ENCODE results near the gene PCSK6.
A peak's percentile ranks its signal among the peaks of the same experiment; 100 is the strongest.

Gene PCSK6

GRCh38 chr15:101407966-101408775 is 81.3 kb downstream of the PCSK6 start:
- TF ChIP-seq EZH2 (IDR thresholded peaks at IDR 0.05; ENCODE audit: borderline replicate concordance, low read depth, low read length, severe bottlenecking) (no peak), CTCF (IDR thresholded peaks at IDR 0.05; ENCODE audit: borderline replicate concordance, extremely low read depth, low read length, poor library complexity, severe bottlenecking) (no peak)
- H3K79me2 ChIP-seq (ENCODE audit: insufficient read depth, low read length): no peaks in the 10 kb centered on the region
- DNase-seq (no peak), ATAC-seq (ENCODE audit: insufficient read depth, low read depth) (0 out of 3 replicates have a peak, but pooled peaks have one; percentile 12)
- no peaks in the 10 kb centered on the region; the same call in 1 of the 2 replicates for H3K36me3 ChIP-seq (ENCODE audit: insufficient read depth, low read length)
- peaks cover 33% of the 10 kb centered on the region for H3K4me1 ChIP-seq (ENCODE audit: insufficient read depth, low read length)
- no peaks in the 10 kb centered on the region for H4K20me1 ChIP-seq (ENCODE audit: insufficient read depth, low read length)
- H3K27ac ChIP-seq (ENCODE audit: low read length): peak overlapping the region; percentile 61
- no peak overlapping the region for H3K4me2 ChIP-seq (ENCODE audit: insufficient read depth, low read length)
- H2AFZ ChIP-seq (ENCODE audit: low read depth, low read length): peak overlapping the region; percentile 44; the same call in 1 of the 2 replicates
- no peak overlapping the region for H3K4me3 ChIP-seq (ENCODE audit: low read depth in 1 of 2, low read length in 2 of 2)
- no peaks in the 10 kb centered on the region for H3K27me3 ChIP-seq (ENCODE audit: insufficient read depth, low read length, poor library complexity)
- no peaks in the 10 kb centered on the region for H3K9me3 ChIP-seq (ENCODE audit: insufficient read depth, low read length, severe bottlenecking)
- no peak overlapping the region for H3K9ac ChIP-seq (ENCODE audit: low read depth, low read length)

- no peak for TF ChIP-seq EZH2 (IDR thresholded peaks at IDR 0.05; ENCODE audit: borderline replicate concordance, low read depth, low read length, severe bottlenecking)
- TF ChIP-seq CTCF (IDR thresholded peaks at IDR 0.05; ENCODE audit: borderline replicate concordance, extremely low read depth, low read length, poor library complexity, severe bottlenecking): no peak
- Histone ChIP-seq H3K79me2 (ENCODE audit: insufficient read depth, low read length) (no peaks in the 10 kb centered on the region), H3K4me2 (ENCODE audit: insufficient read depth, low read length) (no peak overlapping the region), H3K9me3 (ENCODE audit: insufficient read depth, low read length, severe bottlenecking) (no peaks in the 10 kb centered on the region), H4K20me1 (ENCODE audit: insufficient read depth, low read length) (no peaks in the 10 kb centered on the region), H3K27me3 (ENCODE audit: insufficient read depth, low read length, poor library complexity) (no peaks in the 10 kb centered on the region), H3K36me3 (ENCODE audit: insufficient read depth, low read length) (no peaks in the 10 kb centered on the region; the same call in 1 of the 2 replicates), H3K4me3 (ENCODE audit: low read depth in 1 of 2, low read length in 2 of 2) (no peak overlapping the region), H3K4me1 (ENCODE audit: insufficient read depth, low read length) (peaks cover 33% of the 10 kb centered on the region), H2AFZ (ENCODE audit: low read depth, low read length) (no peak overlapping the region), H3K9ac (ENCODE audit: low read depth, low read length) (no peak overlapping the region), H3K27ac (ENCODE audit: low read length) (peak overlapping the region; percentile 61)
- DNase-seq (peak; percentile 34), ATAC-seq (ENCODE audit: insufficient read depth, low read depth) (peak; percentile 82)
These were observed 82.1 kb downstream of the PCSK6 start for GRCh38 chr15:101407439-101407838.

DNA sequence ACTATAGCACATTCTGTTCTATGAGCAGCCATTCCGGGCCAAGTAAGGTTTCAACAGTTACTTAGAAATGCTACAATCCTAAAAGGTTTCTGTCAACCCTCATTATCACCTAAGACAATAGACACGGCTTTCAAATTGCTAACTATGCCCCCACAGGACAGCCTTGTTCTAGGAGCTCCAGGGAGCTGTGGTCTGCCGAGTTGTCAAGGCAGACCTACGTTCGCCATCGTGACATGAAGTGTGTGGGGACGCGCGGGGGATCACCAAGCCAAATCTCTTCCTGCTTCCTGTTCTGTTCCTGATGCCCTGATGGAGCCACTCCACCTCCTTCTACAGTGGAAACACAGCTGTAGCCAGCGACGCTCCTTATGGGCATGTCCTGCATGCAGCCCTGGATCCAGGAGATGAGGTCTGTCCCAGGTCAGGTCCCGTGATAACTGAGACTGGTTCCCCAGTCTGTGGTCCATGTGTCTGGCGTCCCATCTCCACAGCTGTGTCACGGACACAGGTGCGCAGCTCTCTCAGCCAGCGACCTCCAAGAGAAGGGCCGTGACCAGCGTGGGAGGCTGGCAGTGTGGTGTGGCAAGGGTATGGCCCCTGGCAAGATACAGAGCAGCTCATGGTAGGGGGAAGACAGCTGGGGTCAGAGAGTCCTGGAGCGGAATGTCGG is 82.8 kb downstream of the PCSK6 start:
- peaks cover 33% of the 10 kb centered on the region for H3K4me1 ChIP-seq (ENCODE audit: insufficient read depth, low read length)
- H3K4me2 ChIP-seq (ENCODE audit: insufficient read depth, low read length): no peak overlapping the region
- no peaks in the 10 kb centered on the region for H3K27me3 ChIP-seq (ENCODE audit: insufficient read depth, low read length, poor library complexity)
- H3K79me2 ChIP-seq (ENCODE audit: insufficient read depth, low read length): no peaks in the 10 kb centered on the region
- peak overlapping the region; percentile 61 for H3K27ac ChIP-seq (ENCODE audit: low read length)
- no peaks in the 10 kb centered on the region; the same call in 1 of the 2 replicates for H3K36me3 ChIP-seq (ENCODE audit: insufficient read depth, low read length)
- no peak overlapping the region for H2AFZ ChIP-seq (ENCODE audit: low read depth, low read length)
- DNase-seq (no peak), ATAC-seq (ENCODE audit: insufficient read depth, low read depth) (no peak)
- no peak overlapping the region for H3K4me3 ChIP-seq (ENCODE audit: low read depth in 1 of 2, low read length in 2 of 2)
- H3K9me3 ChIP-seq (ENCODE audit: insufficient read depth, low read length, severe bottlenecking): no peaks in the 10 kb centered on the region
- H3K9ac ChIP-seq (ENCODE audit: low read depth, low read length): no peak overlapping the region
- TF ChIP-seq EZH2 (IDR thresholded peaks at IDR 0.05; ENCODE audit: borderline replicate concordance, low read depth, low read length, severe bottlenecking) (no peak), CTCF (IDR thresholded peaks at IDR 0.05; ENCODE audit: borderline replicate concordance, extremely low read depth, low read length, poor library complexity, severe bottlenecking) (no peak)
- no peaks in the 10 kb centered on the region for H4K20me1 ChIP-seq (ENCODE audit: insufficient read depth, low read length)
